ENCODE measurements around the gene SH3BP4. TPM values are rescaled to one million over a fixed set of nuclear protein-coding genes. Genes with fewer than 3 reads are reported as not detected.
A peak's percentile ranks its signal among the peaks of the same experiment; 100 is the strongest.

Gene SH3BP4
- total RNA-seq, 1 experiment from 2014 or later = 93.8 TPM

- H3K9ac ChIP-seq (ENCODE audit: extremely low read depth, insufficient read length, low read length) = no peak overlapping the region
- no peak overlapping the region for H3K4me3 Mint-ChIP-seq
Observed at GRCh38 chr2:235006461-235006860, 54.6 kb downstream of the SH3BP4 start.

More at GRCh38 chr2:235006461-235006860, 54.6 kb downstream of the SH3BP4 start:
- TF ChIP-seq CTCF (conservative IDR thresholded peaks at IDR 0.05) = no peak
- H3K79me2 ChIP-seq (ENCODE audit: insufficient read depth, low read length) = peaks cover 6% of the 10 kb centered on the region; the same call in 1 of the 2 replicates
- H3K23ac ChIP-seq (ENCODE audit: insufficient read length, low read depth, low read length) = no peak overlapping the region
- no peak overlapping the region for H4K8ac ChIP-seq (replicated peaks; ENCODE audit: insufficient read length, low read depth, low read length)
- no peaks in the 10 kb centered on the region for H3K23me2 ChIP-seq (ENCODE audit: insufficient read length, low read depth, low read length, poor library complexity, severe bottlenecking)
- no peak for DNase-seq
- H2BK15ac ChIP-seq (ENCODE audit: low read depth, low read length) = no peak overlapping the region
- H2BK120ac ChIP-seq (ENCODE audit: low read depth, low read length, poor library complexity, severe bottlenecking) = no peak overlapping the region
- no peak overlapping the region for H2AFZ ChIP-seq (ENCODE audit: low read length)
- no peak overlapping the region for H3K4ac ChIP-seq (ENCODE audit: low read depth, low read length)
- H3K9me3 ChIP-seq (ENCODE audit: control insufficient read depth, low read depth, low read length) = no peaks in the 10 kb centered on the region
- H3K79me1 ChIP-seq (ENCODE audit: insufficient read depth, low read depth, low read length, poor library complexity, severe bottlenecking) = no peaks in the 10 kb centered on the region
- Mint-ChIP-seq H3K27ac (peak overlapping the region; percentile 52 to 76 (median 73); a peak in 6 of 7 replicates), H3K36me3 (ENCODE audit: insufficient read depth in 1 of 3, low read depth in 3 of 3) (peaks cover 19 to 62% (median 51%) of the 10 kb centered on the region in 3 experiments), H3K9me3 (no peaks in the 10 kb centered on the region; a peak in 1 of 5 replicates), H3K4me1 (peaks cover 62 to 73% of the 10 kb centered on the region in 2 experiments), H3K27me3 (ENCODE audit: low read depth) (no peaks in the 10 kb centered on the region; the same call in 1 of the 2 replicates)
- H2BK5ac ChIP-seq (ENCODE audit: insufficient read length, low read length) = no peak overlapping the region
- no peak overlapping the region for H2AK5ac ChIP-seq (ENCODE audit: insufficient read length, low read length)
- no peak overlapping the region for H3K56ac ChIP-seq (ENCODE audit: insufficient read length, low read depth, low read length)
- peaks cover under 1% of the 10 kb centered on the region; the same call in 1 of the 2 replicates for H3K4me1 ChIP-seq (ENCODE audit: insufficient read depth, low read length)
- H3T11ph ChIP-seq (ENCODE audit: low read length) = no peak overlapping the region
- H3K27me3 ChIP-seq (ENCODE audit: insufficient read depth, low read length) = no peaks in the 10 kb centered on the region
- no peak overlapping the region for H2BK20ac ChIP-seq (ENCODE audit: low read depth, low read length, poor library complexity, severe bottlenecking)
- no CpG with 5 or more reads among the region's 10 CpGs for WGBS (ENCODE audit: extremely low coverage, insufficient read length, low lambda C conversion rate)
- no peak overlapping the region for H2BK12ac ChIP-seq (ENCODE audit: insufficient read length, low read depth, low read length)
- H3K4me2 ChIP-seq (ENCODE audit: insufficient read depth, insufficient read length, low read length) = no peak overlapping the region
- no peak overlapping the region for H3K27ac ChIP-seq (ENCODE audit: insufficient read length, low read depth, low read length)
- H3K14ac ChIP-seq (ENCODE audit: insufficient read depth, low read length) = no peak overlapping the region; the same call in 1 of the 2 replicates
- no peak overlapping the region for H4K91ac ChIP-seq (ENCODE audit: insufficient read length, low read depth, low read length)
- H4K5ac ChIP-seq (ENCODE audit: insufficient read length, low read depth, low read length) = no peak overlapping the region
- no peaks in the 10 kb centered on the region for H4K20me1 ChIP-seq (ENCODE audit: control insufficient read depth, insufficient read depth, insufficient read length)
- no peak overlapping the region for H3K18ac ChIP-seq (ENCODE audit: insufficient read length, low read depth, low read length)
